HepG2 (cell line): ENCODE measurements around the gene POFUT1. TPM values are rescaled to one million over a fixed set of nuclear protein-coding genes. Genes with fewer than 3 reads are reported as not detected.
A peak's percentile ranks its signal among the peaks of the same experiment; 100 is the strongest.

Source experiments
- ELF4 ChIP-seq: sonication (generic); formaldehyde crosslinking; IDR thresholded peaks from 2 replicates; pipeline ENCODE4 v1.5.0; 2020; ENCODE audit warnings: missing genetic modification reagents, mild to moderate bottlenecking, moderate library complexity, borderline replicate concordance
- FLYWCH1 ChIP-seq: sonication (generic); formaldehyde crosslinking; IDR thresholded peaks from 2 replicates; pipeline ENCODE4 v1.8.1; 2023; ENCODE audit warnings: mild to moderate bottlenecking, missing genetic modification reagents
- FOXO4 ChIP-seq: sonication (generic); formaldehyde crosslinking; conservative IDR thresholded peaks from 2 replicates; pipeline ENCODE4 v1.8.1; 2023; ENCODE audit warnings: missing genetic modification reagents
- KDM2A ChIP-seq: sonication (generic); formaldehyde crosslinking; IDR thresholded peaks from 2 replicates; pipeline ENCODE4 v1.4.0; 2020; ENCODE audit warnings: low read depth, missing genetic modification reagents, borderline replicate concordance
- NR0B2 ChIP-seq: sonication (generic); formaldehyde crosslinking; IDR thresholded peaks from 2 replicates; pipeline ENCODE4 v1.4.0; 2020; ENCODE audit warnings: mild to moderate bottlenecking, missing genetic modification reagents
- PATZ1 ChIP-seq: sonication (generic); formaldehyde crosslinking; IDR thresholded peaks from 2 replicates; pipeline ENCODE4 v1.4.0; 2020; ENCODE audit warnings: missing genetic modification reagents
- POGK ChIP-seq: sonication (generic); formaldehyde crosslinking; conservative IDR thresholded peaks from 2 replicates; pipeline ENCODE4 v1.8.0; 2022; ENCODE audit warnings: mild to moderate bottlenecking, moderate library complexity, missing genetic modification reagents
- SNAPC2 ChIP-seq: sonication (generic); formaldehyde crosslinking; IDR thresholded peaks from 2 replicates; pipeline ENCODE4 v1.8.1; 2022; ENCODE audit warnings: mild to moderate bottlenecking, missing genetic modification reagents
- SOX5 ChIP-seq: IDR thresholded peaks from 2 replicates; pipeline ENCODE4 v1.6.1; 2016; ENCODE audit warnings: borderline replicate concordance
- ZBTB3 ChIP-seq: sonication (generic); formaldehyde crosslinking; IDR thresholded peaks from 2 replicates; pipeline ENCODE4 v1.4.0; 2020; ENCODE audit warnings: low read depth, mild to moderate bottlenecking, moderate library complexity, missing genetic modification reagents, borderline replicate concordance
- ZFYVE20 ChIP-seq: sonication (generic); formaldehyde crosslinking; IDR thresholded peaks from 2 replicates; pipeline ENCODE4 v1.8.0; 2023; ENCODE audit warnings: low read depth, mild to moderate bottlenecking, moderate library complexity, missing genetic modification reagents, borderline replicate concordance
- ZNF160 ChIP-seq: sonication (generic); formaldehyde crosslinking; IDR thresholded peaks from 2 replicates; pipeline ENCODE4 v1.8.0; 2022; ENCODE audit warnings: mild to moderate bottlenecking, inconsistent platforms, missing genetic modification reagents
- ZNF543 ChIP-seq: sonication (generic); formaldehyde crosslinking; IDR thresholded peaks from 2 replicates; pipeline ENCODE4 v1.4.0; 2020; ENCODE audit warnings: mild to moderate bottlenecking, missing genetic modification reagents
- ZNF569 ChIP-seq: sonication (generic); formaldehyde crosslinking; IDR thresholded peaks from 2 replicates; pipeline ENCODE4 v1.5.0; 2020; ENCODE audit warnings: mild to moderate bottlenecking, missing genetic modification reagents, moderate library complexity, borderline replicate concordance
- ZNF609 ChIP-seq: sonication (generic); formaldehyde crosslinking; IDR thresholded peaks from 2 replicates; pipeline ENCODE4 v1.4.0; 2020; ENCODE audit warnings: mild to moderate bottlenecking, missing genetic modification reagents, borderline replicate concordance
- ZNF615 ChIP-seq: sonication (generic); formaldehyde crosslinking; IDR thresholded peaks from 2 replicates; pipeline ENCODE4 v1.5.0; 2020; ENCODE audit warnings: mild to moderate bottlenecking, missing genetic modification reagents, borderline replicate concordance
- ZNF652 ChIP-seq: IDR thresholded peaks from 2 replicates; pipeline ENCODE4 v1.6.1; 2016; ENCODE audit warnings: low read depth, borderline replicate concordance
- ZNF782 ChIP-seq: sonication (generic); formaldehyde crosslinking; IDR thresholded peaks from 2 replicates; pipeline ENCODE4 v1.4.0; 2020; ENCODE audit warnings: missing genetic modification reagents, mild to moderate bottlenecking, borderline replicate concordance
- ZNF839 ChIP-seq: sonication (generic); formaldehyde crosslinking; IDR thresholded peaks from 2 replicates; pipeline ENCODE4 v1.4.0; 2020; ENCODE audit warnings: missing genetic modification reagents, mild to moderate bottlenecking, borderline replicate concordance
- polyA plus RNA-seq, 8 experiments: library from polyadenylated mRNA; depleted of rRNA in 3 of 8; stranded (reverse) in 7 of 8; unstranded in 1 of 8; fragments of >200 nt; fragmentation: Illumina TruSeq in 4 of 8; extraction: Trizol in 4 of 8; gene quantifications; 2 replicates each; pipeline versions ENCODE4 v1.2.1 to v1.2.3, GENCODE V29; 2011 to 2016; ENCODE audit warnings: low read depth in 4 of 8, missing spikeins in 1 of 8, mixed read lengths in 1 of 8; ENCODE audit not compliant: insufficient read depth in 1 of 8
- total RNA-seq, 5 experiments: library from RNA; depleted of rRNA; stranded (reverse); fragments of >200 nt; fragmentation: Illumina TruSeq; extraction: Trizol; gene quantifications; 2 replicates each; pipeline ENCODE4 v1.2.3, GENCODE V29; 2016; ENCODE audit warnings: low read depth in 1 of 5

The POFUT1 gene
- total and polyA plus RNA-seq, 2 of the 13 experiments (the other 11 are each of a cell fraction or from before 2014, with no cell fraction given): 35.5 to 58.3 TPM

- no peak for TF ChIP-seq FOXO4 (CRISPR knock-in tag)
- TF ChIP-seq ZNF160 (CRISPR knock-in tag): no peak
- TF ChIP-seq ELF4 (CRISPR knock-in tag): no peak
- no peak for TF ChIP-seq ZFYVE20 (CRISPR knock-in tag)
- no peak for TF ChIP-seq ZBTB3 (CRISPR knock-in tag)
- 0 out of 2 replicates have a peak, but pooled peaks have one; percentile 5 for TF ChIP-seq FLYWCH1 (CRISPR knock-in tag)
- no peak for TF ChIP-seq SNAPC2 (CRISPR knock-in tag)
- no peak for TF ChIP-seq ZNF615 (CRISPR knock-in tag)
- TF ChIP-seq POGK (CRISPR knock-in tag): no peak
- no peak for TF ChIP-seq ZNF839 (CRISPR knock-in tag)
- 0 out of 2 replicates have a peak, but pooled peaks have one; percentile 2 for TF ChIP-seq KDM2A (CRISPR knock-in tag)
- TF ChIP-seq ZNF543: no peak
- 0 out of 2 replicates have a peak, but pooled peaks have one; percentile 16 for TF ChIP-seq ZNF782 (CRISPR knock-in tag)
- TF ChIP-seq ZNF609: no peak
- TF ChIP-seq ZNF569 (CRISPR knock-in tag): no peak
- TF ChIP-seq NR0B2 (CRISPR knock-in tag): 0 out of 2 replicates have a peak, but pooled peaks have one; percentile 39
- TF ChIP-seq SOX5 (CRISPR knock-in tag): no peak
- TF ChIP-seq PATZ1 (CRISPR knock-in tag): no peak
- no peak for TF ChIP-seq ZNF652 (CRISPR knock-in tag)
These were observed 26.1 kb upstream of the POFUT1 start (continued) for GRCh38 chr20:32181606-32182005.
